NCI-H226 (cell line): ENCODE data around the gene ZNF831.

ENCODE experiments used
- DNase-seq: peaks from one replicate; pipeline ENCODE4 v3.0.0-alpha.2; 2015

The ZNF831 gene

DNA sequence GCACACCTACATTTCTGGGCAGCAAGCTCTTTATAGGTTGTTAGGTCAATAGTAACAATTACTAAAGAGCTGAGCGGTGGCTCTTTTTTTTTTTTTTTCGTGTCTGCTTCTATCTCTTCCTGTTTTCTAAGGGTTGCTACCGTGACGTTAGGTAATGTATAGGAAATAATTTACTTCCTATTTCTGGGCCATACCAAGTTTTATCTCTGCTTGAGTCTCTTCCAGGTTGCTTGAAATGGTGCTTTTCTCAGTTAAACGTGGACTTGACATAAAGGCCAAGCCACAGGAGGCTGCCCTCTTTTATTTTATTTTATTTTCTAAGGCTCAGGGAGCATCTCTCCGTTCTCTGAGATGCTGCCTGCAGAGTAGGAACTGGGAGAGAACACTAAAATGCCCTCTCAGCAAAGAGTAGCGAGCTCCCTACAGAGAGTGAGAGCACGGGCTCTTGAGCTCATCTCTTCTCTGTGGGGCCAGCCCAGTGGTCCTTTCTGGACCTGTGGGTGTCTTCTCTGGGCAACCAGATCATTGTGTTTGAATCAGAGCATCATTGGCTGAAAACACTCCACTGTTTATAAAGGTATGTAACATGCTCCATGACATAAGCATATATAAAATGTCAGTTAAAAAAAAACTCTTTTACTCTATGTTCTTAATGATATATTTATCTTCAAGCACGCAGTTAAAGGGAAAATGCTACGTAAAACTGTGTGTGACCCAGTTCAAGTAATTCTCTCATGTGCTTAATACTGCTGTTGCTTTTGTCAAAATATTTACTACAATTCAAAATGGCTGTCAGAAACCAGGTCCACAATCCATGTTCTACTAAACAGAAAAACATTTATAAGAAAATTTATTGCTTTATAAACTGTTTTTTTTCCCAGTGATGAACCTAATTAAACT is at the start of gene ZNF831:
TSS of gene ZNF831 (plus strand) at position 191 of the 900 bp plus-strand sequence. CDS start 27,199 bp downstream, outside the sequence.
- DNase-seq, result no peak

GRCh38 chr20:59117526-59117925 is 46.1 kb upstream of the ZNF831 start:
- no peak for DNase-seq

DNA sequence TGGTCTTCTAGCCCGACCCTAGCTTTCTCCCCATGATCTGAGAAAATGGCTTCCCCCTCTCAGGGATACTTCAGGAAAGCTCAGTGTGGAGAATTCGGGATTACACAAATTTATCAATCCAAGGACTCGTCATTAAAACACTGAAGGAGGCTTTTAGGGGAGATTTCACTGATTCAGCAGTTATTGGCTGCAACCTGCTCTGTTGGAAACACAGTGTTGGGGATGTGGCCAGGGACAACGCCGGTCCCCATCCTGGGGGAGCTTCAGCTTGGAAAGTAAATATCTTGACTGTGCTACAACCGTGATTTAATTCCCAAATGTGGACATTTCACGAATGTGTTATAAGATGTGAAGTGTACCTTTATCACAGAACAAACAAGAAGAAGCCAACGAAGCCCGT is 44.8 kb upstream of the ZNF831 start:
- no peak for DNase-seq

DNA sequence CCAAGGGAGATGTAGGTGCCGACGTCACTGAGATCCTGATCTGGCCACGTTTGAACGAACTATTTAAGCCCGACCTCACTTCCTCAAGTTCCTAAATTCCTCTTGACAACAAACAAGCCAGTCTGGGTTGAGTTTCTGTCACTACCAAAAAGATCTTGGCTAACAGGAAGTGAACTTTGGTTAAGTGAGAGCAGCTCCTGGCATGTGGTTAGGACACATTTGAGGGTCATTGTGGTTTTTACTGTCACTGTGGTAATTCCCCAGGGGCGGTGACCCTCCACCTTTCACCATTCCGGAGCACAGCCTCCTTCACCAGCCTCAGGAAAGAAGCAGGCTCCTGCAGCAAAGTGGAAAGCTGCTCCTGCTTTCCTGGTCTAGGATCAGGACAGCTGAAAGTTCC is 43.1 kb upstream of the ZNF831 start:
- no peak for DNase-seq

DNA sequence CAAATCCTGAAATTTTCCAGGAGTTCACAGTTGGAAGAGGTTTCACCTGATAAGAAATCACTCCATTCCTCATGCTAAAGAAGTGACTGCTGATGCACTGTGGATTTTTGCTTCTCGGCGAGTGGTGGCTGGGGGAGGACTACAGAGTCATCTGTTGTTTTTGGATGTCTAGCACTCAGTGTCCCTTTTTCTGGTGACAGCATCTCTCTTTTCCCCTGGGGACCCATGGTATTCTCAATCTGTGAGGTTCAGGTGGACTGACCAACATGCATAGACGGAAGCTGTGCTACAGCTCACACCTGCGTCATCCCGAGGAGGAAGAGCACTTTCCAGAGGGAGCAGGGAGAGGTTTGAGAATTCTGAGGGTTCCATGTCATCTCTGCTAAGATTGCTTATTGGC is 42.7 kb upstream of the ZNF831 start:
- no peak for DNase-seq

DNA sequence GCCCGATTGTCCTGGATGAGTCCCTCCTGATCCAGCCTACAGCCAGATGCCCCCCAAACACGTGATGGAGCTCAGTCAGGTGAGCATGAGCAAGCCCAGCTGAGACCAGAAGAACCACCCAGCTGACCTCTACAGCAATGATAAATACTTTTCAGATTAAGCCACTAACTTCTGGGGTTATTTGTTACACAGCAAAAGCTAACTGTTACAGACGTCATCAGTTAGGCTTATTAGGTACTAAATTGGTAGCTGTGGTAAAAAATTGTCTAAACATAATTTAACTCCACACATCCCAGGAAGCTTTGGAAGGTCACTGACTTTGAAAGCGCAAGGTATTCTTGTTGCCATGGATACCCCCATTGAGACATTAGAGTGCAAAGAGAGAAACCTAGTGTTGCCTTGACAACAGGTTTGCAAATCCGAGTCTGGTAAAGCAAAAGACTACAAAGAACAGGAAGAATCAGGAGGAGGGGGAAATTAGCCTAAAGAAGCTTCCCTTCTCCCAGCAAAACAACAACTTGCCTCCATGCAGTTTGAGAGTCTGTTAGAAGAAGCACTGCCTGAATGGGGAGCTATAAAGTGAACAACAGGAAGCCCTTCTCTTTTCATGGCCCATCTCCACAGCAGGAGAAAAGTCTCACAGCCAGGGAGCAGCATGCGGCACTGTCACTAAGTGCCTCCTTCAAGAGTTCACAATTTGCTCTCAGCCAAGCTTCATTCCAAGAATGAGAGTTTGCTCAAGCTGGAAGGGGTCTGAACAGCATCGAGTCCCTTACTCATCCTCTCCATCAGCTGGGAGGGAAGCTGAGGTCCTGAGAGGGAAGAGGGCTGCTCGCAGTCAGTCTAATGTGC is 41.7 kb upstream of the ZNF831 start:
- no peak for DNase-seq

DNA sequence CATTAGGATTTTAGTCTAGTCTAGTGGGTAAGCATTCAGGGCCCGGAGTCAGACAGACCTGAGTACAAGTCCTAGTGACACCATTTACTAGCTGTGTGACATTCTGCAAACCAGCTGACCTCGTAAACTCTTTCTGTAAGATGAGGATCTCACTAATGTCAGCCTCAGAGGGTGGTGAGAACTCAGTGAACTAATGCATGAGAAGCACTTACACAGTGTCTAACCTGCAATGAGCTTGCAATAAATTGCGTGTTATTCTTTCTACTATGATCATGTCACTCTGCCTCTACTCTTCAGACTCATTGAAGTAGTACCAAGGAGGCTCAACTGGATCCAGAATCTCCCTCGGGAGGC is 41.1 kb upstream of the ZNF831 start:
- no peak for DNase-seq

- no peak for DNase-seq
Measured at GRCh38 chr20:59123011-59123677, 40.5 kb upstream of the ZNF831 start.

- no peak for DNase-seq
Measured at GRCh38 chr20:59123678-59124255, 39.9 kb upstream of the ZNF831 start.

DNA sequence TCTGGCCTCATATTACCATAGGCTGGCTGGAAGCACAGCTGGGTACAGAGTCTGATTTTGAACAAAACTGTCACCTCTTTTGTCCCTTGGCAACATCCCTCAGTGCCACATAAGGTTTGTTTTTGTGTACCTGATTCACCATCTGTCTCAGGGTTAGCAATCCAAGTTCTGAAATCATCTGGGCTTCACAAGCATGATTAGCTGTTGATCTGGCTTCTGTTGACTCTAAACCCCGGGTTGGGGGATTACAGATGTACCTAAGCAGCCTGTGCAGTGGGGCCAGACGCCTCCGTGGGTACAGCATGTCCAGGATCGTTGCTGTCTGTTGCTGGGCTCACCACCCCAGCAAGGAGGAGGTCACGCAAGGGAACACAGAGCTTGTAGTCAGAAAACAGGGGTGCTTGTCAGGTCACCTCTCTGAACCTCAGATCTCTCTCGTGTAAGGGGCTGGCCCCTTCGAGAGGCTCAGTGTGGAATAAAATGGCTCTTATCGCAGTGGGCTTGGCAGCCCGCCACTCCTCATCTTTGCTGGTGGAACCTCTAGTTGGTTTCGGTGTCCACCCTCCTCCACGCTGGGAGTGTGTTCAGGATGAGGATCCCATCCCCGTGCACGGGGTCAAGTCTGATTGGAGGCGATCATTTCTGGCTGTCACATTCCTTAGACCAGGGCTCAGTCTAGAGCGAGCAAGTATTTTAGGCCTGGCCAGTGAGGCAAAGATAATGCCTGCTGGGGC is 39.2 kb upstream of the ZNF831 start:
- no peak for DNase-seq

- no peak for DNase-seq
Measured at GRCh38 chr20:59125332-59125731, 38.3 kb upstream of the ZNF831 start.

DNA sequence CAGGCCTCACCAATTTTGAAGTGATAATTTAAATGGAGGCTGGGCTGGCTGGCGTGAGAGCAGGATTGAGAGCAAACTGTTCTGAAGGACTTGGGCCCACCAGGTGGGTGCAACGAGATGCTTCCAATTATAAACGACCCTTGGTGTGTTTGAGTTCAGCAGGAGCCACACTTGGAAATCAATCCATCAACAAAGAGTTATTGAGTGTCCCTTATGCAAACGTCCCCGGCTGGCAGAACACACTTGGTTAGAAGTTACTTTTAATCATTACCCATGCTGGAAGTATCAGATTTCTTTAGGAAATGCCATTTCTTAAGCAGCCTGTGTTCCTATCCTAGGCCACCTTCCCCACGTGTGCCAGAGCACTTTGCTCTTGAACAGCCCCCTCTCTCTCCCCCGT is 37.8 kb upstream of the ZNF831 start:
- DNase-seq, result no peak

GRCh38 chr20:59127839-59128238 is 35.8 kb upstream of the ZNF831 start:
- no peak for DNase-seq

DNA sequence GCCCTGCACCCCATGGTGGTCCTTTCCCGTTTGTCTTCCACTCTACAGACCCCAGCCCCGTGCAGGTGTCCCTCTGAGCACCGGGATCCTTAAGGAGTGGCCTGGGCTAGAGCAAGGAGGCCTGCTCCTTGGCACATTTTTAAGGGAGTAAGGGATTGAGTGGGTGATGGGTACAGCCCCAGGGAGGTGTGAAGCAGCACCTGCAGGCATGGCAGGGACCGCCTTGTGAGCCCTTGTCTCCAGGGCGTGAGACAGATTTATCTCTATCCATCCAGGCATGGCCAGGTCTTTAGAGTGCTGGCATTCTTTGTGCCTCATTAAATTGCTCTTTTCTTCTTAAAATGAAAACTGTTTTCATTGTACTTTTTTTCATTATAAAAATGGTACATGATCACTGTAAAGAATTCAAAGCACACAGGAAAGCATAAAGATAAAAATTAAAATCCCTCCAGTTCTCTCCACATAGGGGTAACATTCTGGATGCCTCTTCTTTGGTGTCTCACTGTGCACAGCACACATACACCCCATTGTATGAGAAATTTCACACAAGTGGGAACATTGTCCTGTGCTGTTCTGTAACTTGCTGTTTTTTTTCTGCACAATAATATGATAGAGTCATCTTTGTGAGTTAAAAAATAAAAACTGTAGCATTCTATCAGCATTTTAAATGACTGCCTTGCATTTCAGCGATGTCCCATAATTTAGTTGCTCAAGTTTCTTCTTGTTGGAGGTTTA is 31.9 kb upstream of the ZNF831 start:
- no peak for DNase-seq

DNA sequence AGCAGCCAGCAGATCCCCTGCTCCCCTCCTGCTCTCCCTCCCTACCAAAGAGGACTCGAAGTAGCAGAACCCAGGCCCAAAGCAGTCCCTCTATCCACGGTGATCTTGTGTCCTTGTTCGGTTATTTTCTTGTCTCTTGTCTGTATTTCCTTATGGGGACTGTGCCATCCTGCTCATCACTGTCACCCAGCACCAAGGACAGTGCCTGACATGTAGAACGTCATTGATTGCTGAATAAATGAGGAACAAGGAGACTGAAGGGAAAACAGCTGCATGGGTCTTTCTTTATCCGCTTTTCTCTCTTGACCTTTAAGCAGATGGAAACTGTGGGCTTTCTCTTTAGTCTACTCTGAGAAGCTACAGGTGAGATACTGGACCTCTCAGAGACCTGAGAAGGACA is 29.4 kb upstream of the ZNF831 start:
- DNase-seq, result no peak

DNA sequence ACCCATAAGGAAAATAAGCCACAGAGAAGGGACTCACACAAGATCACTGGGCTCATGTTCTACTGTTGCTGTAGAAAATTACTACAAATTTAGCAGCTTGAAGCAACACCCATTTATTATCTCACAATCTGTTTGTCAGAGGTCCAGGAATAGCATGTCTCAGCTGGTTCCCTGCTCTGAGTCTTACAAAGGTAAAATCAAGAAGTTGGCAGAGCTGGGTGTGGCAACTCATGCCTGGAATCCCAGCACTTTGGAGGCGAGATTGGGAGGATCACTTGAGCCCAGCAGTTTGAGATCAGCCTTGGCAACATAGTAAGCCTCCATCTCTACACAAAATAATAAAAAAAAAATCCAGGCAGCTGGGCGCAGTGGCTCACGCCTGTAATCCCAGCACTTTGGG is 28.5 kb upstream of the ZNF831 start:
- DNase-seq, result no peak

- DNase-seq, result no peak
Measured at GRCh38 chr20:59136027-59136426, 27.6 kb upstream of the ZNF831 start.

DNA sequence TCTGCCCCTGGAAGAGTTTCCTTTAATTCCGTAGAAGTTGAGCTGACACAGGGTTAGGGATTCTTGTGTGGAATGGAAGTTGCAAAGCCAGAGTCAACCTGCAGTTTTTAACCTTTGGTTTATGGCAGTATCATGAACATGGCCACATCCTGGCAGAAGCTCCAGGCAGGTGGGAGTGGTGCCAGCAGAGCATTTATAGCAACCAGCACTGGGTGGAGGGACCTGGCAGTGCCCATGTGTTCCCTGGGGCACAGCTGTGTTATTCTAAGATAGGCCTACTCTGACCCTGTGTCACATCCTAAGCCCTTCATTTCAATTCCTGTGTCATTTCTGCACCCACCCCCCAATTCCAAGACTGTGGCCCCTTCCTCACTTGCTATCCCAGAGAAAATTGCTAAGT is 26.1 kb upstream of the ZNF831 start:
- no peak for DNase-seq

- DNase-seq, result no peak
Measured at GRCh38 chr20:59138114-59138748, 25.4 kb upstream of the ZNF831 start.

DNA sequence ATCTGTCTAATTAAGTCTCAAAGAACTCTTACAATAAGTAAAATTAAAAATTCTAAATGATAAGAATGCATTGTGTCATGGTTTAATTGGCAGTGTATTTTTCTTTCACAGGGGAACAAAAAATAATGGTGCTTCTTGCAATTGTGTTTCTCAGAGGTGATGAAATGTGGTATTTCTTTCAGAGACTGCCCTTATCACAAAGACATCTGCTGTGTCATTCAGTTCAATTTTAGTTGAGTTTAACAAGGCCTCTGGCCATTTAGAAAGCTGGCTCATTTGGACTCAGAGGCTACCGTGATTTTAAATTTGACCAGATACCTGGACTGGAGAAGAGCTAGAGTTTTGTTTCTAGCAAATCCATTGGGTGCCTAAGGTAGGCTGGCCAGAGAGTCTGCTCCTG is 23.6 kb upstream of the ZNF831 start:
- no peak for DNase-seq
